Upper lobe of left lung (tissue), 6 donors: ENCODE data around the gene PRKACB. TPM values are rescaled to one million over a fixed set of nuclear protein-coding genes. Genes with fewer than 3 reads are reported as not detected.
"Not testable (repeated sequence)": the region's sequence is repeated elsewhere in the genome, so short reads cannot be mapped to it uniquely, and the experiment has no call there.

Experiments
- ATAC-seq, 2 donors: fragments of 200-7000 bp; cut with Tn5 transposase; one replicate each; pipeline ENCODE4 v1.9.1; 2022; ENCODE audit warnings: mild to moderate bottlenecking in 2 of 2, moderate library complexity in 2 of 2; ENCODE audit not compliant: low FRiP score in 2 of 2
- DNase-seq, 2 donors: peaks; one replicate each; pipeline ENCODE4 v3.0.0-alpha.2; 2019 to 2020
- H3K27ac ChIP-seq, 4 donors: fragments of 200-600 bp; sonication (generic); one replicate each; pipeline ENCODE4 v1.5.1; 2016 to 2019
- H3K27me3 ChIP-seq, 4 donors: fragments of 200-600 bp; sonication (generic); one replicate each; pipeline ENCODE4 v1.5.1; 2017 to 2019
- H3K36me3 ChIP-seq, 4 donors: fragments of 200-600 bp; sonication (generic); one replicate each; pipeline ENCODE4 v1.5.1; 2016 to 2019
- H3K4me1 ChIP-seq, 4 donors: fragments of 200-600 bp; sonication (generic); one replicate each; pipeline ENCODE4 v1.5.1; 2018 to 2019
- H3K4me3 ChIP-seq, 4 donors: fragments of 200-600 bp; sonication (generic); one replicate each; pipeline ENCODE4 v1.5.1; 2017 to 2019; ENCODE audit warnings: mild to moderate bottlenecking in 2 of 4, moderate library complexity in 1 of 4
- H3K9me3 ChIP-seq, 4 donors: fragments of 200-600 bp; sonication (generic); one replicate each; pipeline ENCODE4 v1.5.1; 2018 to 2019
- EP300 ChIP-seq, 4 donors: sonication (generic); formaldehyde crosslinking; IDR thresholded peaks; one replicate each; pipeline ENCODE4 v1.5.1; 2017; ENCODE audit warnings: antibody characterized with exemption in 4 of 4, control low read depth in 2 of 4
- POLR2A ChIP-seq, 4 donors: fragments of 450-650 bp; IDR thresholded peaks; one replicate each; pipeline ENCODE4 v1.5.1; 2016 to 2017; ENCODE audit warnings: antibody characterized with exemption in 4 of 4, mild to moderate bottlenecking in 2 of 4
- POLR2AphosphoS5 ChIP-seq, 2 donors: sonication (generic); formaldehyde crosslinking; IDR thresholded peaks; one replicate each; pipeline ENCODE4 v1.5.1; 2017; ENCODE audit warnings: antibody characterized with exemption in 2 of 2
- WGBS, 2 donors: methylation state at CpG; one replicate each; pipeline ENCODE4 v1.1.5; 2017 to 2018; 5-methylcytosine and 5-hydroxymethylcytosine counted together
- total RNA-seq, 6 donors: library from RNA; depleted of rRNA in 4 of 6; stranded (reverse); fragments of >200 nt in 4 of 6; gene quantifications; one replicate each; pipeline versions ENCODE4 v1.1.0 to v1.2.1, GENCODE V29; 2016 to 2021
- TF ChIP-seq, protein P1 (sequence below), 6 experiments: fragments of 450-650 bp in 4 of 6; fragments of 200-600 bp in 2 of 6; sonication (generic) in 2 of 6; IDR thresholded peaks; one replicate each; pipeline ENCODE4 v1.5.1; 2016 to 2019; ENCODE audit warnings: antibody characterized with exemption in 6 of 6
- donor health status: DM: no; HTN: no; CAD: no; lungs with moderate emphysema.
- donor health status: DM: no; HTN: yes; CAD: no; lungs with severe emphysema.

The PRKACB gene
- total RNA-seq, 6 donors from 2014 or later = 7.9 to 27.8 (median 18.3) TPM

DNA sequence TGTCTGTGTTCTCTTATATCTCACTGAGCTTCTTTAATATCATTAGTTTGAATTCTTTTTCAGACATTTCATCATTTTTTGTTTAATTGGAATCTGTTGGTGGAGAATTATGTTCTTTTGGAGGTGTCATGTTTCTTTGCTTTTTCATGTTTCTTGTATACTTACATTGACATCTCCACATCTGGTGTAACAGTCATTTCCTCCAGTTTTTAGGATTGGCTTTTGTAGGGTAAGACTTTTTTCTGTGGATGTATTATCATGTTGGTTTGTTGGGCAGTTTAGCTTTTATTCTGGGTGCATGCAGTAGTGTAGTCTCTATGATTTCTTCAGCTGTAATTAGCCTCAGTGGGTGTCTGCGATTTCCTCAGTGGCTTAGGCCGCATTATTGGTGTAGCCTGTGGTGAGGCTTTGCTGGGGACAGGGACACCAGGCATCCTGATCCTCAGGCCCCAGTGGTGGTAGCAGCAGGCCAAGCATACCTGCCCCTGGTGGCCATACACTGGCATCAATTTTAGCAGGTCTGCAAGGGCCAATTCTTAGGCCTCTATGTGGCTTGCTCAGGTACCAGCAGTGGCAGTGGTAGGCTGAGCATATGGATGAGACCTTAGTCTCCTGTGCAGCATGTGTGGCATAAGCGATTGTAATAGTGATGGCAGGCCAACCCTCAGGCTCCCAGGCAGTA lies 79.8 kb downstream of the PRKACB start:
- ATAC-seq = no peak

DNA sequence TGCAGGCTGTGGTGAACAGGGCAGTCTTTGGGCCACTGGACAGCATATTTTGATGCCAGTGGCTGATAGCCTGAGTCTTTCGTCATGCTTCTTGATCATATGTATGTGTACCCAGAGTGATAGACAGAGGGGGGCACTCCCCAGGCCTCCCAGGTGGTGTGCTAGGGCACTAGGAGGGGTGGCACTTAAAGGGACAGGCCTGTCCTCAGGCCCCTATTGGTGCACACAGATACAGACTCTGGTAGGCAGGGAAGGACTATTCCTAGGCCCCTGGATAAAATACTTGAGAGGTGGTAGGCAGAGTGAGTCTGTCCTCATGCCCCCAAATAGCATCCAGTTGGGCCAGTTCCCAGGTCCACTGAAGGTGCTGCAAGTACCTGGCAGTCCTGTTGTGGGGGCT lies 80.8 kb downstream of the PRKACB start:
- H3K27ac ChIP-seq = no peak overlapping the region
- no peaks in the 10 kb centered on the region for H3K36me3 ChIP-seq
- no peaks in the 10 kb centered on the region for H3K4me1 ChIP-seq
- peaks cover 0 to 4% (median 0%) of the 10 kb centered on the region in 4 donors for H3K9me3 ChIP-seq
- DNase-seq = no peak
- WGBS, 2 donors = 100% methylated on average over 1 of the region's 1 CpG; no CpG with 5 or more reads in 1 of the 2 donors
- H3K27me3 ChIP-seq = no peaks in the 10 kb centered on the region
- peak in 1 of 2 donors; percentile 73 for ATAC-seq
- TF ChIP-seq EP300 (IDR thresholded peaks at IDR 0.05) = no peak
- TF ChIP-seq POLR2A (IDR thresholded peaks at IDR 0.05) = no peak
- TF ChIP-seq POLR2AphosphoS5 (IDR thresholded peaks at IDR 0.05) = no peak
- TF ChIP-seq, protein P1, sequence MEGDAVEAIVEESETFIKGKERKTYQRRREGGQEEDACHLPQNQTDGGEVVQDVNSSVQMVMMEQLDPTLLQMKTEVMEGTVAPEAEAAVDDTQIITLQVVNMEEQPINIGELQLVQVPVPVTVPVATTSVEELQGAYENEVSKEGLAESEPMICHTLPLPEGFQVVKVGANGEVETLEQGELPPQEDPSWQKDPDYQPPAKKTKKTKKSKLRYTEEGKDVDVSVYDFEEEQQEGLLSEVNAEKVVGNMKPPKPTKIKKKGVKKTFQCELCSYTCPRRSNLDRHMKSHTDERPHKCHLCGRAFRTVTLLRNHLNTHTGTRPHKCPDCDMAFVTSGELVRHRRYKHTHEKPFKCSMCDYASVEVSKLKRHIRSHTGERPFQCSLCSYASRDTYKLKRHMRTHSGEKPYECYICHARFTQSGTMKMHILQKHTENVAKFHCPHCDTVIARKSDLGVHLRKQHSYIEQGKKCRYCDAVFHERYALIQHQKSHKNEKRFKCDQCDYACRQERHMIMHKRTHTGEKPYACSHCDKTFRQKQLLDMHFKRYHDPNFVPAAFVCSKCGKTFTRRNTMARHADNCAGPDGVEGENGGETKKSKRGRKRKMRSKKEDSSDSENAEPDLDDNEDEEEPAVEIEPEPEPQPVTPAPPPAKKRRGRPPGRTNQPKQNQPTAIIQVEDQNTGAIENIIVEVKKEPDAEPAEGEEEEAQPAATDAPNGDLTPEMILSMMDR (IDR thresholded peaks at IDR 0.05) = no peak
- H3K4me3 ChIP-seq = no peak overlapping the region

More for the DNA sequence above, 79.8 kb downstream of the PRKACB start:
- no peak for DNase-seq
- 46 to 50% methylated on average over 2 to 3 of the region's 3 CpGs for WGBS, 2 donors
- H3K27me3 ChIP-seq = no peaks in the 10 kb centered on the region
- no peaks in the 10 kb centered on the region for H3K36me3 ChIP-seq
- H3K27ac ChIP-seq = no peak overlapping the region
- no peaks in the 10 kb centered on the region for H3K4me1 ChIP-seq
- TF ChIP-seq POLR2A (IDR thresholded peaks at IDR 0.05) (no peak), POLR2AphosphoS5 (IDR thresholded peaks at IDR 0.05) (no peak), EP300 (IDR thresholded peaks at IDR 0.05) (no peak)
- TF ChIP-seq, protein P1 (IDR thresholded peaks at IDR 0.05) = no peak
- no peak overlapping the region for H3K4me3 ChIP-seq
- peaks cover 0 to 4% (median 0%) of the 10 kb centered on the region in 4 donors for H3K9me3 ChIP-seq

DNA sequence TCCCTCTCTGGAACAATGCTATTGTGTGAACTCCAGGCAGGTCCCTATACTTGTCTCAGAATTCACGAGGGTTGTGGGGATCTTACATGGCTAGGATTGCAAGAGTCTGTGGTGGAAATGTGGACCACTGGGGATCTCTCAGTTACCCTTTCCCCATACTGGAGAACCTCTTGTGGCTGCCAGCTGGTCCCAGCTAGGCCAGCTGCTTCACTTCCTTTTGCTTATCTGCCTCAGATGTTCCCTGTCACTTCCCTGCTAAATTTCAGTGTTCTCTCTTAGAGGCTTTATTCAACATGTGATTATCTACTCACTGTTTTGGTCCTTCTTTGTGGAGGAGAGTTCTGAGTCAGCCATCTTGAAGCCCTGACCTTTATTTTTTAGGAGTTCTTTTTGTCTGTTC lies 81.6 kb downstream of the PRKACB start:
- H3K4me3 ChIP-seq = no peak overlapping the region
- DNase-seq = no peak
- H3K36me3 ChIP-seq = no peaks in the 10 kb centered on the region
- no peak for TF ChIP-seq EP300 (IDR thresholded peaks at IDR 0.05)
- TF ChIP-seq POLR2A (IDR thresholded peaks at IDR 0.05) = no peak
- no peak for TF ChIP-seq POLR2AphosphoS5 (IDR thresholded peaks at IDR 0.05)
- TF ChIP-seq, protein P1 (IDR thresholded peaks at IDR 0.05) = no peak
- H3K27me3 ChIP-seq = no peaks in the 10 kb centered on the region
- H3K4me1 ChIP-seq = no peaks in the 10 kb centered on the region
- no peak for ATAC-seq
- no peak overlapping the region for H3K27ac ChIP-seq
- 80 to 100% methylated on average over 1 of the region's 1 CpG for WGBS, 2 donors
- H3K9me3 ChIP-seq = peaks cover 0 to 4% (median 0%) of the 10 kb centered on the region in 4 donors

DNA sequence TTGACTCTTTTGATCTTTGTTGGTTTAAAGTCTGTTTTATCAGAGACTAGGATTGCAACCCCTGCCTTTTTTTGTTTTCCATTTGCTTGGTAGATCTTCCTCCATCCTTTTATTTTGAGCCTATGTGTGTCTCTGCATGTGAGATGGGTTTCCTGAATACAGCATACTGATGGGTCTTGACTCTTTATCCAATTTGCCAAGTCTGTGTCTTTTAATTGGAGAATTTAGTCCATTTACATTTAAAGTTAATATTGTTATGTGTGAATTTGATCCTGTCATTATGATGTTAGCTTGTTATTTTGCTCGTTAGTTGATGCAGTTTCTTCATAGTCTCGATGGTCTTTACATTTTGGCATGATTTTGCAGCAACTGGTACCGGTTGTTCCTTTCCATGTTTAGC lies 88.6 kb downstream of the PRKACB start:
- not testable (repeated sequence) for H3K27me3 ChIP-seq, ATAC-seq, H3K4me1 ChIP-seq, H3K4me3 ChIP-seq, DNase-seq, H3K36me3 ChIP-seq, H3K27ac ChIP-seq, H3K9me3 ChIP-seq
- WGBS, 2 donors = 98% methylated on average over 3 of the region's 3 CpGs

DNA sequence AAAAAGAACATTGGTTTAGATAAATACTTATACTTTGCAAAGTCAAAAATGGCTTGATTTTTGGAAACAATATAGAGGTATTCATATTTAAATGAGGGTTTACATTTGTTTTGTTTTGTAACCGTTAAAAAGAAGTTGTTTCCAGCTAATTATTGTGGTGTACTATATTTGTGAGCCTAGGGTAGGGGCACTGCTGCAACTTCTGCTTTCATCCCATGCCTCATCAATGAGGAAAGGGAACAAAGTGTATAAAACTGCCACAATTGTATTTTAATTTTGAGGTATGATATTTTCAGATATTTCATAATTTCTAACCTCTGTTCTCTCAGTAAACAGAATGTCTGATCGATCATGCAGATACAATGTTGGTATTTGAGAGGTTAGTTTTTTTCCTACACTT lies 92.2 kb downstream of the PRKACB start:
- Histone ChIP-seq H3K9me3 (no peaks in the 10 kb centered on the region), H3K4me1 (no peaks in the 10 kb centered on the region), H3K27ac (no peak overlapping the region), H3K4me3 (no peak overlapping the region), H3K27me3 (no peaks in the 10 kb centered on the region), H3K36me3 (peaks cover 0 to 5% (median 0%) of the 10 kb centered on the region in 4 donors)
- no peak for DNase-seq
- TF ChIP-seq POLR2AphosphoS5 (IDR thresholded peaks at IDR 0.05) (no peak), EP300 (IDR thresholded peaks at IDR 0.05) (no peak), POLR2A (IDR thresholded peaks at IDR 0.05) (no peak)
- TF ChIP-seq, protein P1 (IDR thresholded peaks at IDR 0.05) = no peak
- no peak for ATAC-seq
- WGBS, 2 donors = 76 to 87% methylated on average over 2 of the region's 2 CpGs
